KMS-11 (cell line): ENCODE data around the gene RAPGEF3.
A peak's percentile ranks its signal among the peaks of the same experiment; 100 is the strongest.

Experiments used
- H2AFZ ChIP-seq: fragments of 200-600 bp; sonication (generic); 2 replicates; pipeline ENCODE4 v1.6.1; 2016; ENCODE audit warnings: antibody characterized with exemption, mixed run types, low read depth
- H3K27ac ChIP-seq: fragments of 200-600 bp; sonication (generic); 2 replicates; pipeline ENCODE4 v1.6.1; 2016; ENCODE audit warnings: mild to moderate bottlenecking, mixed run types
- H3K27me3 ChIP-seq: fragments of 200-600 bp; sonication (generic); 2 replicates; pipeline ENCODE4 v1.6.1; 2017; ENCODE audit warnings: mild to moderate bottlenecking, low read depth, mixed run types, moderate library complexity; ENCODE audit not compliant: insufficient read depth
- H3K36me3 ChIP-seq: fragments of 200-600 bp; sonication (generic); 2 replicates; pipeline ENCODE4 v1.6.1; 2017; ENCODE audit warnings: mild to moderate bottlenecking, mixed run types; ENCODE audit not compliant: insufficient read depth
- H3K4me1 ChIP-seq: fragments of 200-600 bp; sonication (generic); 2 replicates; pipeline ENCODE4 v1.6.1; 2016; ENCODE audit warnings: mild to moderate bottlenecking, low read depth, mixed run types; ENCODE audit not compliant: poor library complexity, severe bottlenecking
- H3K4me2 ChIP-seq: fragments of 200-600 bp; sonication (generic); 2 replicates; pipeline ENCODE4 v1.7.0; 2016; ENCODE audit warnings: mild to moderate bottlenecking, mixed run types
- H3K4me3 ChIP-seq: fragments of 200-600 bp; sonication (generic); IDR thresholded peaks from 2 replicates; pipeline ENCODE4 v1.6.1; 2017; ENCODE audit warnings: low read depth, low read length, mixed read lengths; ENCODE audit not compliant: insufficient read depth
- H3K79me2 ChIP-seq: fragments of 200-600 bp; sonication (generic); 2 replicates; pipeline ENCODE4 v1.6.1; 2016; ENCODE audit warnings: low read depth, mixed run types; ENCODE audit not compliant: insufficient read depth
- H3K9ac ChIP-seq: fragments of 200-600 bp; sonication (generic); 2 replicates; pipeline ENCODE4 v1.6.1; 2016; ENCODE audit warnings: mild to moderate bottlenecking, mixed run types
- H4K20me1 ChIP-seq: fragments of 200-600 bp; sonication (generic); 2 replicates; pipeline ENCODE4 v1.6.1; 2016; ENCODE audit warnings: mild to moderate bottlenecking, mixed run types; ENCODE audit not compliant: insufficient read depth
- TF ChIP-seq, protein P1 (sequence below): fragments of 200-600 bp; sonication (generic); conservative IDR thresholded peaks from 2 replicates; pipeline ENCODE4 v1.6.1; 2017; ENCODE audit warnings: low read depth, mild to moderate bottlenecking, antibody characterized with exemption, low read length, moderate library complexity, mixed read lengths

The RAPGEF3 gene

DNA sequence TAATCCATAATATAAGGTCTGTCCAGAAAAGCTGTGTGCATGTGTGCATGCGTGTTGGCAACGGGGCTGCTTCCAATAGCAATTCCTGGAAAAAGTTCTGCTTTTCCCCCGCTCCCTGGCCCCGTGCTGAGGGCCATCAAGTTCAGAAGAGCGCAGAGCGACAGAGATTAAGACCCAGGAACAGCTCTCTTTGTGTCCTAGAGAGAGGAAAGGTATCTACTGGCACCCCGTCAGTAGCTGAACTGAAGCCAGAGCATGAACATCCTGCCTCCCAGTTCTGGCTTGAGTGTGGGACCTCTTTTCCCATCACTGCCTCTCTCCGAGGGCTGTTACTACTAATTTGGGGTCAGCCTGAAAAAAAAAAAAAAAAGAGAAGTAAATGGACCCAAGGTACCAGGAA, 45.5 kb upstream of the RAPGEF3 start:
- no peak overlapping the region for H3K9ac ChIP-seq
- TF ChIP-seq, protein P1, sequence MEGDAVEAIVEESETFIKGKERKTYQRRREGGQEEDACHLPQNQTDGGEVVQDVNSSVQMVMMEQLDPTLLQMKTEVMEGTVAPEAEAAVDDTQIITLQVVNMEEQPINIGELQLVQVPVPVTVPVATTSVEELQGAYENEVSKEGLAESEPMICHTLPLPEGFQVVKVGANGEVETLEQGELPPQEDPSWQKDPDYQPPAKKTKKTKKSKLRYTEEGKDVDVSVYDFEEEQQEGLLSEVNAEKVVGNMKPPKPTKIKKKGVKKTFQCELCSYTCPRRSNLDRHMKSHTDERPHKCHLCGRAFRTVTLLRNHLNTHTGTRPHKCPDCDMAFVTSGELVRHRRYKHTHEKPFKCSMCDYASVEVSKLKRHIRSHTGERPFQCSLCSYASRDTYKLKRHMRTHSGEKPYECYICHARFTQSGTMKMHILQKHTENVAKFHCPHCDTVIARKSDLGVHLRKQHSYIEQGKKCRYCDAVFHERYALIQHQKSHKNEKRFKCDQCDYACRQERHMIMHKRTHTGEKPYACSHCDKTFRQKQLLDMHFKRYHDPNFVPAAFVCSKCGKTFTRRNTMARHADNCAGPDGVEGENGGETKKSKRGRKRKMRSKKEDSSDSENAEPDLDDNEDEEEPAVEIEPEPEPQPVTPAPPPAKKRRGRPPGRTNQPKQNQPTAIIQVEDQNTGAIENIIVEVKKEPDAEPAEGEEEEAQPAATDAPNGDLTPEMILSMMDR = no peak
- H3K4me2 ChIP-seq = no peak overlapping the region
- H3K36me3 ChIP-seq = no peaks in the 10 kb centered on the region; the same call in 1 of the 2 replicates
- no peak overlapping the region for H3K4me3 ChIP-seq
- H3K27me3 ChIP-seq = no peaks in the 10 kb centered on the region
- H4K20me1 ChIP-seq = no peaks in the 10 kb centered on the region
- H3K4me1 ChIP-seq = peaks cover 71% of the 10 kb centered on the region
- peaks cover 82% of the 10 kb centered on the region for H3K79me2 ChIP-seq
- no peak overlapping the region for H3K27ac ChIP-seq
- no peak overlapping the region for H2AFZ ChIP-seq

DNA sequence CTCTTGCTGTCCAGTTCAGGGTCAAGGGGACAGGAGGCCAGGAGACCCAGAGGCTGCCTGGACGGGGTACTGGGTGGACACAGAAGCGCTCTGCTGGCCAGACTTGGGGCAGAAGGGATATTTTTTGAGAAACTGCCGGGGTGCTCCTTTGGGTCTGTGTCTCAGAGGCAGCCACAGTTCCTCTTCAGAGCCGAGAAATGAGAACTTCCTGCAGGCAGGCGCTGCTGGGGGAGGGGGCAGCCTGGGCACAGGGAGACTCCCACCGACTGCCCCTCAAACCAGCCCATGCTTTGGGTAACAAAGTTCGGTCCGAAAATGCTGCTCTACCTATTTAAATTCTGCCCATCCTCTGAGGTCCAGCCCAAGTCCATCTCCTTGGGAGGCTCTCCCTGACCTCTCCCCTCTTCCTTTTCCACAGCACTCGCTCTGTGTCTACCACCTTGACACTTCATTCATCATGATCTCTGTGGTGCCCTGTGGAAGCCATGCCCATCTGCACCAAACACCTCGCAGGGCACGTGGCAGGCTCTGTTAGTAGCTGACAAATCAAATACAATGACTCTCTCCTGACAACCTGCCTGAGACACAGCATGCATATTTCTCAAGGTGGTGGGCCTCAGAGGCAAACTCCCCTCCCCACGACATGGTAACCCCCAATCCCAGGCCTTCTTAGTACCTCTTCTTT, 44.7 kb upstream of the RAPGEF3 start:
- Histone ChIP-seq H3K9ac (no peak overlapping the region), H4K20me1 (no peaks in the 10 kb centered on the region), H3K4me2 (no peak overlapping the region), H3K27me3 (no peaks in the 10 kb centered on the region), H3K79me2 (peaks cover 74% of the 10 kb centered on the region), H3K36me3 (no peaks in the 10 kb centered on the region; the same call in 1 of the 2 replicates), H3K27ac (no peak overlapping the region), H2AFZ (no peak overlapping the region), H3K4me3 (no peak overlapping the region), H3K4me1 (peaks cover 62% of the 10 kb centered on the region)
- TF ChIP-seq, protein P1 = no peak

DNA sequence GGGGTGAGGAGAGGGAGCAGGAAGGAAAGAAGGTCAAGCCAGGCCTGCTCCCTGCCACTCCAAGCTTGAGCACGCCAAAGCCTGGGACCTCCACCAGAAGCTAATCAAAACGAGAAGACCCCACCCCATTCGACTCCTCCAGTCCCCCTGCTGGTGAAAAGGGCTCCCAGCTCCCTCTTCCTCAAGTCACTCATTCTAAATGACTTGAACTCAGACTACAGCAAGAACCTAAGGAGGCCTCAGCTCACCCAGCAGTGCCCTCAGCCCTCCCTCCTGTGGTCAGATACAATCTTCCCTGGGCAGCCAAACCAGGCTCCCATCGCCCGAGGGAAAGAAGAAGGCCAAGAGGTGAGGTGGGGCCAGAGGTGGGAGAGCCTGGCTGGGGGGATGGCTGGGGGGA, 43.6 kb upstream of the RAPGEF3 start:
- Histone ChIP-seq H3K79me2 (peaks cover 64% of the 10 kb centered on the region), H3K4me3 (no peak overlapping the region), H4K20me1 (no peaks in the 10 kb centered on the region), H2AFZ (no peak overlapping the region), H3K9ac (no peak overlapping the region), H3K36me3 (no peaks in the 10 kb centered on the region; the same call in 1 of the 2 replicates), H3K4me2 (no peak overlapping the region), H3K27ac (no peak overlapping the region), H3K27me3 (no peaks in the 10 kb centered on the region), H3K4me1 (peaks cover 53% of the 10 kb centered on the region)
- TF ChIP-seq, protein P1 = peak; percentile 47; the same call in 1 of the 2 replicates

DNA sequence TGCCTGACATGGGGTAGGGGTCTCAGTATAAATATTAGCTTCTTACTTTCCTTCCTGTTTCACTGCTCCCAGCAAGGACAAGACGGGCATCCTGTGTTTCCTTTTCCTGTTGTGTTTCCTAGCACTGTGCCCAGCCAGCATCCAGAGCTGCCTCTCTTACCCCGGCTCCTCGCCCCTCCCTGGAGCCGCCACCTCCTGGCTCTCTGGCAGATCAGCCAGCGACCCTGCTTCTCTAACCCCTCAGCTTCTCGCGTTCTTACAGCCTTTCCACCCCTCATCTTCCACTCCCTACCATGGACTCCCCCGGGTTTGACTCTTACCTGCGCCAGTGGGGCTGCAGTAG, 43.2 kb upstream of the RAPGEF3 start:
- TF ChIP-seq, protein P1 = no peak
- no peaks in the 10 kb centered on the region; the same call in 1 of the 2 replicates for H3K36me3 ChIP-seq
- H3K4me1 ChIP-seq = peaks cover 49% of the 10 kb centered on the region
- no peaks in the 10 kb centered on the region for H3K27me3 ChIP-seq
- no peaks in the 10 kb centered on the region for H4K20me1 ChIP-seq
- peaks cover 59% of the 10 kb centered on the region for H3K79me2 ChIP-seq
- no peak overlapping the region for H3K4me3 ChIP-seq
- H2AFZ ChIP-seq = no peak overlapping the region
- no peak overlapping the region for H3K4me2 ChIP-seq
- H3K27ac ChIP-seq = no peak overlapping the region; the same call in 1 of the 2 replicates
- H3K9ac ChIP-seq = no peak overlapping the region
